Measurements from ENCODE around the gene UCMA.

- TF ChIP-seq TP53 (CRISPR knock-in tag; IDR thresholded peaks at IDR 0.05), result no peak
- TF ChIP-seq JUN (CRISPR knock-in tag; IDR thresholded peaks at IDR 0.05), result no peak
- no peak for TF ChIP-seq ETV6 (CRISPR knock-in tag; IDR thresholded peaks at IDR 0.05)
- TF ChIP-seq ZNF512 (CRISPR knock-in tag; IDR thresholded peaks at IDR 0.05; ENCODE audit: borderline replicate concordance), result no peak
- no peak for TF ChIP-seq CTCF (IDR thresholded peaks at IDR 0.05)
- no peak for TF ChIP-seq FOXJ3 (CRISPR knock-in tag; IDR thresholded peaks at IDR 0.05; ENCODE audit: borderline replicate concordance)
- TF ChIP-seq ATF6 (CRISPR knock-in tag; IDR thresholded peaks at IDR 0.05), result no peak
- TF ChIP-seq USF2 (CRISPR knock-in tag; IDR thresholded peaks at IDR 0.05), result no peak
- no peak for TF ChIP-seq RORB (CRISPR knock-in tag; IDR thresholded peaks at IDR 0.05)
- no peak for TF ChIP-seq ATF3 (CRISPR knock-in tag; conservative IDR thresholded peaks at IDR 0.05)
- no peak for TF ChIP-seq MAX (CRISPR knock-in tag; IDR thresholded peaks at IDR 0.05)
- no peak for TF ChIP-seq NR3C1 (CRISPR knock-in tag; conservative IDR thresholded peaks at IDR 0.05; ENCODE audit: low read depth)
- TF ChIP-seq RELA (CRISPR knock-in tag; IDR thresholded peaks at IDR 0.05; ENCODE audit: borderline replicate concordance), result no peak
Observed at GRCh38 chr10:13225601-13226000, 8.6 kb downstream of the UCMA start.
